HCT116 (cell line): ENCODE data around the gene EZH1. TPM values are rescaled to one million over a fixed set of nuclear protein-coding genes. Genes with fewer than 3 reads are reported as not detected.

Source experiments
- ATAC-seq: fragments of 200-7000 bp; cut with Tn5 transposase; 2 replicates; pipeline ENCODE4 v1.9.1; 2020; ENCODE audit warnings: mild to moderate bottlenecking, moderate library complexity
- BruUV-seq: library from RNA; stranded (reverse); fragments of 400-500 nt; replicated peaks from 2 replicates; lab custom pipeline; 2021; lab: Mats Ljungman, UMichigan
- CTCF ChIA-PET: fragments of 300-600 bp; sonication (Branson Sonifier 250); formaldehyde crosslinking; loops from one replicate; lab custom pipeline; 2021; ENCODE audit warnings: antibody characterized with exemption; lab: Charles Lee
- POLR2A ChIA-PET: fragments of 300-600, 350-600 bp; sonication (Branson Sonifier 250); formaldehyde crosslinking; loops from one replicate; lab custom pipeline; 2021; ENCODE audit warnings: antibody characterized with exemption; lab: Charles Lee
- RAD21 ChIA-PET, 2 experiments: fragments of 300-600 bp; sonication (Branson Sonifier 250); formaldehyde crosslinking; loops; one replicate each; lab custom pipeline; 2023; ENCODE audit warnings: low total read pairs in 2 of 2; ENCODE audit not compliant: uncharacterized antibody in 2 of 2, unreplicated experiment in 2 of 2, low non-redundant PET in 1 of 2; lab: Charles Lee
- DNase-seq: peaks from one replicate; pipeline ENCODE4 v3.0.0-alpha.2; 2010; ENCODE audit warnings: low read depth, low spot score
- H2AFZ ChIP-seq: fragments of 200-600 bp; shearing (Covaris generic), sonication (generic); 2 replicates; pipeline ENCODE4 v1.6.1; 2017; ENCODE audit warnings: low read depth, mixed run types, mixed read lengths, antibody characterized with exemption, low read length; ENCODE audit not compliant: poor library complexity, severe bottlenecking
- H3K27ac ChIP-seq: 2 replicates; pipeline ENCODE4 v1.5.1; 2012; ENCODE audit warnings: low read depth, low read length
- H3K27me3 ChIP-seq: fragments of 200-600 bp; sonication (generic); 2 replicates; pipeline ENCODE4 v1.6.1; 2016; ENCODE audit warnings: mixed run types, low read length, mixed read lengths; ENCODE audit not compliant: insufficient read depth
- H3K36me3 ChIP-seq, 2 experiments: fragments of 200-500 bp in 1 of 2; fragments of 200-600 bp in 1 of 2; sonication (Bioruptor generic) in 1 of 2; sonication (generic) in 1 of 2; 2 replicates each; pipeline versions ENCODE4 v1.5.1 to v1.6.1; 2014 to 2016; ENCODE audit warnings: low read length in 2 of 2, inconsistent platforms in 1 of 2, mixed read lengths in 1 of 2, mixed run types in 1 of 2; ENCODE audit not compliant: insufficient read depth in 2 of 2, control insufficient read depth in 1 of 2
- H3K4me1 ChIP-seq, 2 experiments: fragments of 200-600 bp in 1 of 2; sonication (generic) in 1 of 2; 2 replicates each; pipeline versions ENCODE4 v1.5.1 to v1.6.1; 2012 to 2017; ENCODE audit warnings: low read length in 2 of 2, inconsistent platforms in 1 of 2, mild to moderate bottlenecking in 1 of 2, mixed read lengths in 1 of 2, mixed run types in 1 of 2, moderate library complexity in 1 of 2; ENCODE audit not compliant: insufficient read depth in 2 of 2, control insufficient read depth in 1 of 2
- H3K4me2 ChIP-seq: fragments of 200-600 bp; sonication (generic); 2 replicates; pipeline ENCODE4 v1.6.1; 2017; ENCODE audit warnings: mixed run types, low read length, mixed read lengths
- H3K4me3 ChIP-seq, 2 experiments: fragments of 200-600 bp in 1 of 2; sonication (generic) in 1 of 2; replicated peaks in 1 of 2; 2 replicates each; pipeline ENCODE4 v1.5.1; 2011 to 2016; ENCODE audit warnings: low read length in 2 of 2, control low read depth in 1 of 2, low read depth in 1 of 2, mild to moderate bottlenecking in 1 of 2, mixed read lengths in 1 of 2, mixed run types in 1 of 2
- H3K79me2 ChIP-seq: fragments of 200-600 bp; sonication (generic); 2 replicates; pipeline ENCODE4 v1.6.1; 2017; ENCODE audit warnings: mild to moderate bottlenecking, mixed run types, low read length, moderate library complexity, mixed read lengths; ENCODE audit not compliant: insufficient read depth
- H3K9ac ChIP-seq: fragments of 200-600 bp; sonication (generic); 2 replicates; pipeline ENCODE4 v1.6.1; 2016; ENCODE audit warnings: low read length, mixed read lengths
- H3K9me2 ChIP-seq: fragments of 200-600 bp; sonication (generic), shearing (Covaris generic); 2 replicates; pipeline ENCODE4 v1.6.1; 2017; ENCODE audit warnings: mixed run types, mild to moderate bottlenecking, moderate library complexity; ENCODE audit not compliant: insufficient read depth
- H3K9me3 ChIP-seq, 2 experiments: fragments of 200-500 bp in 1 of 2; fragments of 200-600 bp in 1 of 2; sonication (Bioruptor generic) in 1 of 2; sonication (generic) in 1 of 2; 2 replicates each; pipeline ENCODE4 v1.6.1; 2014 to 2017; ENCODE audit warnings: low read length in 2 of 2, mixed read lengths in 2 of 2, inconsistent platforms in 1 of 2, low read depth in 1 of 2, mild to moderate bottlenecking in 1 of 2, mixed run types in 1 of 2, moderate library complexity in 1 of 2; ENCODE audit not compliant: control insufficient read depth in 1 of 2, insufficient read depth in 1 of 2
- H4K20me1 ChIP-seq: fragments of 200-600 bp; sonication (generic), shearing (Covaris generic); 2 replicates; pipeline ENCODE4 v1.6.1; 2017; ENCODE audit warnings: mixed run types, mild to moderate bottlenecking, moderate library complexity; ENCODE audit not compliant: insufficient read depth
- ATF3 ChIP-seq: IDR thresholded peaks from 2 replicates; pipeline ENCODE4 v1.6.1; 2012
- CEBPB ChIP-seq: IDR thresholded peaks from 2 replicates; pipeline ENCODE4 v1.6.1; 2012; ENCODE audit warnings: low read depth
- EGR1 ChIP-seq: IDR thresholded peaks from 2 replicates; pipeline ENCODE4 v1.6.1; 2012; ENCODE audit warnings: low read depth
- ELF1 ChIP-seq: IDR thresholded peaks from 2 replicates; pipeline ENCODE4 v1.6.1; 2012; ENCODE audit warnings: low read depth, borderline replicate concordance
- JUND ChIP-seq: IDR thresholded peaks from 2 replicates; pipeline ENCODE4 v1.6.1; 2012
- MAX ChIP-seq: IDR thresholded peaks from 2 replicates; pipeline ENCODE4 v1.6.1; 2012
- SIN3A ChIP-seq: IDR thresholded peaks from 2 replicates; pipeline ENCODE4 v1.6.1; 2012; ENCODE audit warnings: low read depth
- SRF ChIP-seq: IDR thresholded peaks from 2 replicates; pipeline ENCODE4 v1.6.1; 2012; ENCODE audit warnings: low read depth
- TCF7L2 ChIP-seq: IDR thresholded peaks from 2 replicates; pipeline ENCODE4 v1.7.0; 2011; ENCODE audit warnings: borderline replicate concordance, inconsistent platforms; ENCODE audit not compliant: insufficient read depth, insufficient read length; ENCODE audit errors: extremely low read depth
- ZFX ChIP-seq: fragments of 450-650 bp; IDR thresholded peaks from 2 replicates; pipeline ENCODE4 v1.6.1; 2017
- ZNF274 ChIP-seq: fragments of 200-500 bp; sonication (Bioruptor generic); IDR thresholded peaks from 2 replicates; pipeline ENCODE4 v1.6.1; 2014; ENCODE audit warnings: mild to moderate bottlenecking, low read depth, low read length, inconsistent platforms
- intact Hi-C: fragments of 100-400 bp; cut with micrococcal nuclease; formaldehyde crosslinking; loops from 2 replicates; pipeline ENCODE4 v1.10.0; 2022
- total RNA-seq: library from RNA; stranded (reverse); gene quantifications from one replicate; pipeline ENCODE4 v1.2.1, GENCODE V29; 2021; ENCODE audit not compliant: unreplicated experiment
- TF ChIP-seq, protein P1 (sequence below), 3 experiments: fragments of 200-600 bp in 1 of 3; sonication (generic) in 1 of 3; IDR thresholded peaks in 2 of 3; conservative IDR thresholded peaks in 1 of 3; 2 replicates each; pipeline ENCODE4 v1.5.1; 2012 to 2017; ENCODE audit warnings: low read depth in 2 of 3, low read length in 2 of 3, antibody characterized with exemption in 1 of 3, borderline replicate concordance in 1 of 3, control low read depth in 1 of 3, mild to moderate bottlenecking in 1 of 3, mixed read lengths in 1 of 3, mixed run types in 1 of 3, moderate library complexity in 1 of 3; ENCODE audit not compliant: insufficient read depth in 1 of 3

EZH1 gene
- total RNA-seq, 1 experiment from 2014 or later = 29.3 TPM

GRCh38 chr17:42685831-42686230 is 59.0 kb downstream of the EZH1 start:
- Histone ChIP-seq H3K4me3 (no peak overlapping the region), H3K9ac (no peak overlapping the region), H3K36me3 (no peaks in the 10 kb centered on the region), H4K20me1 (no peaks in the 10 kb centered on the region), H3K79me2 (no peaks in the 10 kb centered on the region), H2AFZ (no peak overlapping the region), H3K9me2 (no peaks in the 10 kb centered on the region), H3K4me1 (peaks cover 19 to 24% of the 10 kb centered on the region in 2 experiments), H3K4me2 (no peak overlapping the region), H3K27me3 (no peaks in the 10 kb centered on the region), H3K9me3 (no peaks in the 10 kb centered on the region), H3K27ac (no peak overlapping the region)
- ChIA-PET POLR2A (no interaction called here), RAD21 (no interaction called here), CTCF (no interaction called here)
- BruUV-seq = no TSS peak
- no peak for DNase-seq
- TF ChIP-seq ELF1 = no peak
- no peak for TF ChIP-seq TCF7L2
- TF ChIP-seq MAX = no peak
- TF ChIP-seq SRF = no peak
- TF ChIP-seq ATF3 = no peak
- ATAC-seq = no peak
- intact Hi-C loops = no loop called here

GRCh38 chr17:42684929-42685556 is 59.8 kb downstream of the EZH1 start:
- TF ChIP-seq TCF7L2 (no peak), JUND (no peak), ATF3 (no peak), SIN3A (no peak), ZNF274 (no peak), CEBPB (no peak), ZFX (no peak), EGR1 (no peak)
- TF ChIP-seq, protein P1, sequence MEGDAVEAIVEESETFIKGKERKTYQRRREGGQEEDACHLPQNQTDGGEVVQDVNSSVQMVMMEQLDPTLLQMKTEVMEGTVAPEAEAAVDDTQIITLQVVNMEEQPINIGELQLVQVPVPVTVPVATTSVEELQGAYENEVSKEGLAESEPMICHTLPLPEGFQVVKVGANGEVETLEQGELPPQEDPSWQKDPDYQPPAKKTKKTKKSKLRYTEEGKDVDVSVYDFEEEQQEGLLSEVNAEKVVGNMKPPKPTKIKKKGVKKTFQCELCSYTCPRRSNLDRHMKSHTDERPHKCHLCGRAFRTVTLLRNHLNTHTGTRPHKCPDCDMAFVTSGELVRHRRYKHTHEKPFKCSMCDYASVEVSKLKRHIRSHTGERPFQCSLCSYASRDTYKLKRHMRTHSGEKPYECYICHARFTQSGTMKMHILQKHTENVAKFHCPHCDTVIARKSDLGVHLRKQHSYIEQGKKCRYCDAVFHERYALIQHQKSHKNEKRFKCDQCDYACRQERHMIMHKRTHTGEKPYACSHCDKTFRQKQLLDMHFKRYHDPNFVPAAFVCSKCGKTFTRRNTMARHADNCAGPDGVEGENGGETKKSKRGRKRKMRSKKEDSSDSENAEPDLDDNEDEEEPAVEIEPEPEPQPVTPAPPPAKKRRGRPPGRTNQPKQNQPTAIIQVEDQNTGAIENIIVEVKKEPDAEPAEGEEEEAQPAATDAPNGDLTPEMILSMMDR (IDR thresholded peaks at IDR 0.05 in 2 of 3, conservative IDR thresholded peaks at IDR 0.05 in 1 of 3; ENCODE audit: borderline replicate concordance in 1 of 3, insufficient read depth in 1 of 3, low read depth in 2 of 3, low read length in 2 of 3) = no peak
- TF ChIP-seq, all 23 proteins: peak for 0
- H2AFZ ChIP-seq = no peak overlapping the region
- DNase-seq = no peak
- no peaks in the 10 kb centered on the region for H3K79me2 ChIP-seq
- intact Hi-C loops = no loop called here
- H3K4me3 ChIP-seq = no peak overlapping the region
- H3K4me2 ChIP-seq = no peak overlapping the region
- BruUV-seq = no TSS peak
- H4K20me1 ChIP-seq = no peaks in the 10 kb centered on the region
- H3K9ac ChIP-seq = no peak overlapping the region
- H3K9me2 ChIP-seq = no peaks in the 10 kb centered on the region
- no peaks in the 10 kb centered on the region for H3K9me3 ChIP-seq
- no peaks in the 10 kb centered on the region for H3K27me3 ChIP-seq
- ATAC-seq = no peak
- ChIA-PET CTCF (no interaction called here), POLR2A (interaction anchor here (0.6 kb wide), 1 partner anchor 280 kb away, joined by 3 read pairs; no protein-coding TSS in a partner anchor), RAD21 (no interaction called here)
- H3K27ac ChIP-seq = no peak overlapping the region
- H3K4me1 ChIP-seq = peaks cover 26 to 31% of the 10 kb centered on the region in 2 experiments
- no peaks in the 10 kb centered on the region for H3K36me3 ChIP-seq
